Right lobe of liver (tissue), 6 donors: ENCODE results near the gene OR8B4. TPM values are rescaled to one million over a fixed set of nuclear protein-coding genes. Genes with fewer than 3 reads are reported as not detected.

ENCODE experiments used
- ATAC-seq, 4 donors: fragments of 200-7000 bp; cut with Tn5 transposase; one replicate each; pipeline ENCODE4 v1.9.1; 2020; ENCODE audit warnings: mild to moderate bottlenecking in 4 of 4, moderate library complexity in 4 of 4
- DNase-seq, 3 donors: peaks; one replicate each; pipeline ENCODE4 v3.0.0-alpha.2; 2020
- H3K27ac ChIP-seq, 3 donors: fragments of 200-600 bp; one replicate each; pipeline ENCODE4 v1.8.0; 2022
- H3K27me3 ChIP-seq, 2 donors: fragments of 200-600 bp; one replicate each; pipeline ENCODE4 v1.8.0; 2022
- H3K36me3 ChIP-seq, 4 donors: fragments of 200-600 bp; sonication (generic) in 1 of 4; one replicate each; pipeline versions ENCODE4 v1.5.1 to v1.8.0; 2017 to 2022; ENCODE audit warnings: control low read depth in 1 of 4
- H3K4me1 ChIP-seq, 4 donors: fragments of 200-600 bp; sonication (generic) in 1 of 4; one replicate each; pipeline versions ENCODE4 v1.5.1 to v1.8.0; 2017 to 2022; ENCODE audit warnings: control low read depth in 1 of 4
- H3K4me3 ChIP-seq, 3 donors: fragments of 200-600 bp; one replicate each; pipeline ENCODE4 v1.8.0; 2022
- H3K9me3 ChIP-seq, 4 donors: fragments of 200-600 bp; sonication (generic) in 1 of 4; one replicate each; pipeline versions ENCODE4 v1.5.1 to v1.8.0; 2017 to 2022; ENCODE audit warnings: control low read depth in 1 of 4
- CTCF ChIP-seq, 4 donors: fragments of 200-600 bp in 3 of 4; fragments of 450-650 bp in 1 of 4; IDR thresholded peaks; one replicate each; pipeline versions ENCODE4 v1.5.1 to v1.8.0; 2016 to 2022; ENCODE audit warnings: antibody characterized with exemption in 4 of 4, mild to moderate bottlenecking in 2 of 4
- POLR2A ChIP-seq: fragments of 450-650 bp; IDR thresholded peaks from one replicate; pipeline ENCODE4 v1.6.1; 2017; ENCODE audit warnings: antibody characterized with exemption, mild to moderate bottlenecking
- WGBS: methylation state at CpG from one replicate; pipeline ENCODE4 v1.1.6; 2018; ENCODE audit warnings: low coverage, low lambda C conversion rate; ENCODE audit not compliant: insufficient coverage; ENCODE audit errors: missing lambda C conversion rate; 5-methylcytosine and 5-hydroxymethylcytosine counted together
- intact Hi-C, 2 donors: fragments of 100-400 bp; cut with DNase I; formaldehyde crosslinking; loops; one replicate each; pipeline versions ENCODE4 v1.11.2 to v1.14.1; 2022
- total RNA-seq, 6 experiments: library from RNA; depleted of rRNA in 2 of 6; stranded (reverse); fragments of >200 nt in 2 of 6; fragmentation: NEBNext Ultra II Directional in 3 of 6; extraction: Animal tissue kit (Norgen Biotek cat#: 25700) in 3 of 6; gene quantifications; one replicate each; pipeline versions ENCODE4 v1.1.0 to v1.2.4, GENCODE V29; 2016 to 2023
- donor health status: DM: no; HTN: yes; CAD: no.
- donor health status: DM: no; HTN: no; CAD: no.
- donor health status: DM: no; HTN: no; CAD: no.
- donor health status: DM: no; HTN: yes; CAD: no.
- donor health status: DM: no; HTN: yes; CAD: no.

Gene OR8B4
- total RNA-seq, 6 experiments from 2014 or later = not detected

DNA sequence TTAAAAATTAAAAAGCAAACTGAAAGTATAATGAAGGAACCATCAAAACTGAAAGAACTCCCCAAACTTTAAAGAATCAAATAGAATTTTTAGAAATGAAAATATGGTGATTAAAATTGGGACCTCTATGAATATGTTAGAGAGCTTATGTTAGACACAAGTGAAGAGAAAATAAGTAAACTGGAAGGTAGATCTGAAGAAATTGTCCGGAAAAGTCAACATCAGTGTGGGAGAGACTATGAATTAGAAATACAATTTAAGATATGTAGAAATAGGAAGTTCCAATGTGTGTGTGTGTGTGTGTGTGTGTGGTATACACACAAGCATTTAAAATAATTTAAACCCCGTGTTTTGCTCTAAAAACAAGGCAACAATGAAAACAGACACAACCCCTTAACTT lies 4.9 kb upstream of the OR8B4 start:
- ATAC-seq = no peak
- WGBS = 50% methylated on average over 2 of the region's 2 CpGs
- Histone ChIP-seq H3K27me3 (no peaks in the 10 kb centered on the region), H3K4me1 (no peaks in the 10 kb centered on the region), H3K4me3 (no peak overlapping the region), H3K36me3 (no peaks in the 10 kb centered on the region), H3K9me3 (no peaks in the 10 kb centered on the region), H3K27ac (no peak overlapping the region)
- TF ChIP-seq POLR2A (no peak), CTCF (IDR thresholded peaks at IDR 0.05) (no peak)
- no peak for DNase-seq
- intact Hi-C loops = loop anchor here in 1 of 2 donors (10.0 kb wide), 1 partner anchor 165 kb away; no protein-coding TSS in a partner anchor

- H3K36me3 ChIP-seq = no peaks in the 10 kb centered on the region
- ATAC-seq = no peak
- no peak overlapping the region for H3K4me3 ChIP-seq
- no peak overlapping the region for H3K27ac ChIP-seq
- no peak for DNase-seq
- intact Hi-C loops = loop anchor here in 1 of 2 donors (10.0 kb wide), 1 partner anchor 174 kb away; no protein-coding TSS in a partner anchor
- TF ChIP-seq POLR2A = no peak
- TF ChIP-seq CTCF (IDR thresholded peaks at IDR 0.05) = no peak
- no peaks in the 10 kb centered on the region for H3K9me3 ChIP-seq
- H3K4me1 ChIP-seq = no peaks in the 10 kb centered on the region
- no peaks in the 10 kb centered on the region for H3K27me3 ChIP-seq
- WGBS = 52% methylated on average over 4 of the region's 4 CpGs
These were observed 3.6 kb downstream of the OR8B4 start for GRCh38 chr11:124421043-124421442.

DNA sequence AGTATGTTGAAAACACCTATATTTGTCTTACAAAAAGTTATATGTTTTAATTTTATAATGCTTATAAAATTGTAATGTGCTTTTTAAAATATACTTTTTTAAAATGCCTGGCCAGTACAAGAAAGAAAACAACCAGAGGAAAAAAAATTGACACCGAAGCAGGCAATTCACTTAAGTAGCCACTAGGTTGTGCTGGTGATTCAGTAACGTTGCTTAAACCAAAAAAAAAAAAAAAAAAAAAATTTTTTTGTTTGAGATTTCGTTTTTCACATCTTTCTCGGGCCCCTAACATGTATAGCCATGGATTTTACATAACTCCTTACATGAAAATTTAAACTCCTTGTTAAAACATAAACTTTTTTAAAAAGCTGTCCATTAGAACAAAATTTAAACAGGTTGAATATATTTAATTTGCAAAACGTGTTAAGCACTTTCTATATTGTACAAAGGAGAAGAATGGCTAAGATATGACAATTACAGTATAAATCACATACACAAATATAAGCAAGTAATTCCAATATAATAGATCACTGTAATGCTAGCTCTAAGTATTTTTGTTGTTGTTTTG lies 9.2 kb downstream of the OR8B4 start:
- ATAC-seq = peak in 3 of 4 donors; percentile 45 to 65 (median 63)
- Histone ChIP-seq H3K4me3 (no peak overlapping the region), H3K27me3 (no peaks in the 10 kb centered on the region), H3K27ac (no peak overlapping the region), H3K9me3 (no peaks in the 10 kb centered on the region), H3K36me3 (no peaks in the 10 kb centered on the region), H3K4me1 (no peaks in the 10 kb centered on the region)
- TF ChIP-seq POLR2A (no peak), CTCF (IDR thresholded peaks at IDR 0.05) (peak; percentile 39 to 69 (median 60))
- WGBS = 13% methylated on average over 5 of the region's 5 CpGs
- intact Hi-C loops = loop anchor here in 1 of 2 donors (10.0 kb wide), 1 partner anchor 169 kb away; no protein-coding TSS in a partner anchor
- no peak for DNase-seq

DNA sequence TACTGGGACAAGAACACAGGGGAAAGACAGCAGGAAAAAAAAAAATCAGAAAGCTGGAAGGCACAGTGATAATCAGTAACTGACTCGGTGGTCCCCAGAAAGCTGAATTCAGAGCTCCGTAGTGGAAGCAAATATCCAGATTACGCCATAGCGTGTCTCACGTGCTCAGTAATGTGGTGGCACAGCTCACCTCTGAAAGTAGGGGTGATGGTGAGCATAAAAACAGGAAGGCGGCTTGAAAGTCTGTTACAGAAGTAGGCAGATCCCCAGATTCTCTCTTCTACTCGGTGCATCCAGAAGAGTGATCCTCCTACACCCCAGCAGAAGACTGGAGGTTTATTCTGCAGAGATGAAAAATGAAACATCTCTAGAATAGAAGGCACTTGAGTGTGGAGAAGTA lies 14.8 kb downstream of the OR8B4 start:
- intact Hi-C loops = loop anchor here in 1 of 2 donors (10.0 kb wide), 1 partner anchor 175 kb away; no protein-coding TSS in a partner anchor
- H3K4me1 ChIP-seq = no peaks in the 10 kb centered on the region
- ATAC-seq (no peak), DNase-seq (no peak)
- no peak for TF ChIP-seq POLR2A
- no peak for TF ChIP-seq CTCF (IDR thresholded peaks at IDR 0.05)
- no peak overlapping the region for H3K27ac ChIP-seq
- H3K4me3 ChIP-seq = no peak overlapping the region
- H3K36me3 ChIP-seq = no peaks in the 10 kb centered on the region
- H3K9me3 ChIP-seq = no peaks in the 10 kb centered on the region
- H3K27me3 ChIP-seq = no peaks in the 10 kb centered on the region
- 58% methylated on average over 7 of the region's 7 CpGs for WGBS
